GM12891 (cell line): ENCODE results near the gene GOLGA6L26.
"Not testable (repeated sequence)": the region's sequence is repeated elsewhere in the genome, so short reads cannot be mapped to it uniquely, and the experiment has no call there.

Source experiments
- PAX5 ChIP-seq: IDR thresholded peaks from 2 replicates; pipeline ENCODE4 v1.6.1; 2011; ENCODE audit warnings: low read length, moderate library complexity, mild to moderate bottlenecking; ENCODE audit not compliant: insufficient read depth, severe bottlenecking
- POLR2A ChIP-seq: IDR thresholded peaks from 2 replicates; pipeline ENCODE4 v1.6.1; 2011; ENCODE audit warnings: low read depth, low read length, control low read depth

GRCh38 chr15:23371868-23372267 lies 37.9 kb upstream of the GOLGA6L26 start:
- not testable (repeated sequence) for TF ChIP-seq POLR2A, PAX5
